H1 (cell line): Measurements from ENCODE around the gene RRP9. TPM values are rescaled to one million over a fixed set of nuclear protein-coding genes. Genes with fewer than 3 reads are reported as not detected.

Experiments
- CTCF ChIA-PET: fragments of 300-600 bp; sonication (Branson Sonifier 250); formaldehyde crosslinking; loops from one replicate; lab custom pipeline; 2021; ENCODE audit not compliant: partially characterized antibody; lab: Charles Lee
- POLR2A ChIA-PET: fragments of 300-600 bp; sonication (Branson Sonifier 250); formaldehyde crosslinking; loops from one replicate; lab custom pipeline; 2021; ENCODE audit warnings: inconsistent platforms; ENCODE audit not compliant: partially characterized antibody; lab: Charles Lee
- DNase-seq, 2 experiments: peaks; one replicate each; pipeline versions ENCODE4 v3.0.0 to v3.0.0-alpha.2; 2010 to 2022; ENCODE audit warnings: low spot score in 2 of 2, low read depth in 1 of 2, mixed read lengths in 1 of 2
- FAIRE-seq: peaks from 2 replicates; lab custom pipeline; 2011; peaks lifted over from hg19 to GRCh38; lab: Jason Lieb, UNC
- H2AFZ ChIP-seq: 2 replicates; pipeline ENCODE4 v1.8.1; 2012; ENCODE audit warnings: low read length, inconsistent platforms
- H2AK5ac ChIP-seq: 2 replicates; pipeline ENCODE4 v1.6.1; 2013; ENCODE audit warnings: low read depth, low read length
- H2BK120ac ChIP-seq: replicated peaks from 2 replicates; pipeline ENCODE3; 2013; ENCODE audit warnings: low read depth, low read length, inconsistent platforms
- H2BK12ac ChIP-seq: 2 replicates; pipeline ENCODE4 v1.6.1; 2013; ENCODE audit warnings: low read depth, low read length
- H2BK15ac ChIP-seq: 2 replicates; pipeline ENCODE4 v1.6.1; 2013; ENCODE audit warnings: low read length
- H2BK20ac ChIP-seq: 2 replicates; pipeline ENCODE4 v1.6.1; 2013; ENCODE audit warnings: low read length
- H2BK5ac ChIP-seq: 2 replicates; pipeline ENCODE4 v1.6.1; 2013; ENCODE audit warnings: low read depth, low read length
- H3K14ac ChIP-seq: 2 replicates; pipeline ENCODE4 v1.6.1; 2013; ENCODE audit warnings: inconsistent platforms; ENCODE audit not compliant: insufficient read length
- H3K18ac ChIP-seq: 2 replicates; pipeline ENCODE4 v1.6.1; 2013; ENCODE audit warnings: low read length; ENCODE audit errors: extremely low read depth
- H3K23ac ChIP-seq: 2 replicates; pipeline ENCODE4 v1.6.1; 2013; ENCODE audit warnings: inconsistent platforms; ENCODE audit not compliant: insufficient read length
- H3K23me2 ChIP-seq: 2 replicates; pipeline ENCODE4 v1.6.1; 2013; ENCODE audit warnings: low read depth, low read length
- H3K27ac ChIP-seq: 2 replicates; pipeline ENCODE4 v1.6.1; 2011; ENCODE audit warnings: low read depth, low read length, inconsistent platforms
- H3K27me3 ChIP-seq, 4 experiments: replicated peaks in 1 of 4; 1 replicate in 1 of 4; 2 replicates in 3 of 4; pipeline versions ENCODE4 v1.6.1 to v1.8.1; 2011 to 2013; ENCODE audit warnings: low read length in 3 of 4, mild to moderate bottlenecking in 3 of 4, inconsistent platforms in 2 of 4, mixed read lengths in 2 of 4, moderate library complexity in 1 of 4; ENCODE audit not compliant: control insufficient read depth in 3 of 4, insufficient read depth in 3 of 4; ENCODE audit errors: extremely low read depth in 1 of 4
- H3K36me3 ChIP-seq, 4 experiments: 2 replicates each; pipeline versions ENCODE4 v1.6.1 to v1.8.1; 2011 to 2013; ENCODE audit warnings: mild to moderate bottlenecking in 4 of 4, low read length in 3 of 4, moderate library complexity in 2 of 4, control low read depth in 1 of 4, inconsistent platforms in 1 of 4; ENCODE audit not compliant: insufficient read depth in 4 of 4, control insufficient read depth in 2 of 4
- H3K4ac ChIP-seq: replicated peaks from 2 replicates; pipeline ENCODE3; 2013; ENCODE audit warnings: low read length, low read depth, mixed read lengths, inconsistent platforms; ENCODE audit not compliant: insufficient read length
- H3K4me1 ChIP-seq, 4 experiments: replicated peaks in 1 of 4; 1 replicate in 1 of 4; 2 replicates in 3 of 4; pipeline versions ENCODE4 v1.6.1 to v1.8.1; 2011 to 2013; ENCODE audit warnings: low read length in 3 of 4, inconsistent platforms in 2 of 4, mixed read lengths in 1 of 4; ENCODE audit not compliant: insufficient read depth in 4 of 4, control insufficient read depth in 3 of 4
- H3K4me2 ChIP-seq, 2 experiments: 2 replicates each; pipeline versions ENCODE4 v1.6.1 to v1.8.1; 2011 to 2013; ENCODE audit warnings: low read depth in 2 of 2, low read length in 2 of 2, control low read depth in 1 of 2, inconsistent platforms in 1 of 2, mild to moderate bottlenecking in 1 of 2; ENCODE audit not compliant: insufficient read depth in 1 of 2
- H3K4me3 ChIP-seq, 4 experiments: fragments of 200-600, 300-600 bp in 1 of 4; sonication (generic), shearing (Covaris generic), sonication (Bioruptor Twin) in 1 of 4; 2 replicates each; pipeline versions ENCODE4 v1.5.1 to v1.8.1; 2011 to 2016; ENCODE audit warnings: low read length in 4 of 4, low read depth in 3 of 4, control low read depth in 2 of 4, inconsistent platforms in 2 of 4, mild to moderate bottlenecking in 2 of 4, mixed read lengths in 1 of 4, moderate library complexity in 1 of 4; ENCODE audit not compliant: insufficient read depth in 2 of 4; ENCODE audit errors: extremely low read depth in 1 of 4
- H3K56ac ChIP-seq: replicated peaks from 2 replicates; pipeline ENCODE3; 2013; ENCODE audit warnings: low read depth, mild to moderate bottlenecking, mixed read lengths, low read length, inconsistent platforms; ENCODE audit not compliant: insufficient read length
- H3K79me1 ChIP-seq: 2 replicates; pipeline ENCODE4 v1.6.1; 2013; ENCODE audit warnings: low read depth, low read length, control low read depth
- H3K79me2 ChIP-seq, 2 experiments: 2 replicates each; pipeline versions ENCODE4 v1.6.1 to v1.8.1; 2012 to 2013; ENCODE audit warnings: low read length in 2 of 2, mild to moderate bottlenecking in 2 of 2, inconsistent platforms in 1 of 2; ENCODE audit not compliant: insufficient read depth in 2 of 2, control insufficient read depth in 1 of 2
- H3K9ac ChIP-seq, 4 experiments: replicated peaks in 1 of 4; 1 replicate in 1 of 4; 2 replicates in 3 of 4; pipeline versions ENCODE4 v1.6.1 to v1.8.1; 2011 to 2013; ENCODE audit warnings: low read depth in 3 of 4, low read length in 3 of 4, control low read depth in 2 of 4, mild to moderate bottlenecking in 2 of 4, moderate library complexity in 2 of 4, inconsistent platforms in 1 of 4; ENCODE audit errors: extremely low read depth in 1 of 4
- H3K9me3 ChIP-seq, 2 experiments: 2 replicates each; pipeline versions ENCODE4 v1.6.1 to v1.8.1; 2012 to 2013; ENCODE audit warnings: mild to moderate bottlenecking in 2 of 2, moderate library complexity in 2 of 2, control low read depth in 1 of 2, inconsistent platforms in 1 of 2, low read depth in 1 of 2, low read length in 1 of 2, mixed read lengths in 1 of 2; ENCODE audit not compliant: insufficient read depth in 2 of 2
- H4K20me1 ChIP-seq, 2 experiments: replicated peaks in 1 of 2; 2 replicates each; pipeline versions ENCODE3 to v1.8.1; 2011 to 2013; ENCODE audit warnings: inconsistent platforms in 2 of 2, low read length in 2 of 2, mild to moderate bottlenecking in 1 of 2; ENCODE audit not compliant: insufficient read depth in 2 of 2, control insufficient read depth in 1 of 2
- H4K5ac ChIP-seq: 2 replicates; pipeline ENCODE4 v1.6.1; 2013; ENCODE audit warnings: low read length, low read depth, mixed read lengths, inconsistent platforms; ENCODE audit not compliant: insufficient read length
- H4K8ac ChIP-seq: 2 replicates; pipeline ENCODE4 v1.8.0; 2013; ENCODE audit warnings: mild to moderate bottlenecking, moderate library complexity, low read length, inconsistent platforms; ENCODE audit not compliant: insufficient read depth; ENCODE audit errors: extremely low read depth
- H4K91ac ChIP-seq: replicated peaks from 2 replicates; pipeline ENCODE3; 2013; ENCODE audit warnings: low read length, mixed read lengths, inconsistent platforms; ENCODE audit not compliant: insufficient read length
- ASH2L ChIP-seq: fragments of 200-600, 300-600 bp; sonication (generic); IDR thresholded peaks from one replicate; pipeline ENCODE4 v1.7.1; 2017; ENCODE audit warnings: low read length
- CBX5 ChIP-seq: fragments of 300-800, 300-1000 bp; sonication (generic); IDR thresholded peaks from 2 replicates; pipeline ENCODE4 v1.7.1; 2016; ENCODE audit warnings: antibody characterized with exemption, low read length, low read depth
- CTCF ChIP-seq, 3 experiments: IDR thresholded peaks; 1 replicate in 2 of 3; 2 replicates in 1 of 3; pipeline versions ENCODE4 v1.5.1 to v1.6.1; 2011; ENCODE audit warnings: low read length in 3 of 3, mild to moderate bottlenecking in 3 of 3, inconsistent platforms in 2 of 3, low read depth in 1 of 3, moderate library complexity in 1 of 3; ENCODE audit not compliant: insufficient read depth in 1 of 3; ENCODE audit errors: control extremely low read depth in 1 of 3
- SIN3A ChIP-seq, 2 experiments: IDR thresholded peaks in 1 of 2; conservative IDR thresholded peaks in 1 of 2; 2 replicates each; pipeline ENCODE4 v1.6.1; 2011 to 2012; ENCODE audit warnings: low read length in 2 of 2, improper control_type of control experiment in 1 of 2, low read depth in 1 of 2, mild to moderate bottlenecking in 1 of 2
- WGBS, 2 experiments: shearing (Covaris generic) in 1 of 2; methylation state at CpG; one replicate each; pipeline versions ENCODE4 v1.1.6 to v1.1.7; 2013 to 2015; ENCODE audit warnings: low lambda C conversion rate in 2 of 2, mixed read lengths in 2 of 2, inconsistent platforms in 1 of 2, low coverage in 1 of 2, missing lambda C conversion rate in 1 of 2; ENCODE audit not compliant: insufficient replicate concordance in 2 of 2, insufficient coverage in 1 of 2, insufficient read length in 1 of 2; ENCODE audit errors: extremely low coverage in 1 of 2, missing lambda C conversion rate in 1 of 2; 5-methylcytosine and 5-hydroxymethylcytosine counted together
- polyA plus RNA-seq, 7 experiments: library from polyadenylated mRNA; depleted of rRNA in 3 of 7; stranded (reverse) in 5 of 7; unstranded in 2 of 7; fragments of >200 nt in 5 of 7; fragments of 200-250 nt in 2 of 7; gene quantifications; 1 replicate in 5 of 7; 2 replicates in 1 of 7; 4 replicates in 1 of 7; pipeline versions ENCODE4 v1.2.1 to v1.2.3, GENCODE V29; 2011 to 2013; ENCODE audit warnings: missing spikeins in 2 of 7, mixed read lengths in 2 of 7
- total RNA-seq: library from RNA; stranded (reverse); fragmentation: NEBNext Ultra II Directional; extraction: Animal tissue kit (Norgen Biotek cat#: 25700); gene quantifications from 2 replicates; pipeline ENCODE4 v1.2.1, GENCODE V29; 2021

The RRP9 gene
- total and polyA plus RNA-seq, 2 of the 8 experiments (the other 6 are each of a cell fraction or from before 2014, with no cell fraction given): 55.6 to 68.9 TPM

GRCh38 chr3:51896607-51897305, 44.9 kb downstream of the RRP9 start:
- no peak for DNase-seq
- Histone ChIP-seq H2BK12ac (no peak overlapping the region), H3K4me1 (peaks cover 0 to 3% (median 2%) of the 10 kb centered on the region in 4 experiments; a peak in 1 of 7 replicates), H3K27me3 (no peaks in the 10 kb centered on the region; a peak in 3 of 7 replicates), H2BK15ac (no peak overlapping the region), H3K56ac (no peak overlapping the region), H3K79me2 (no peaks in the 10 kb centered on the region), H3K9ac (no peak overlapping the region), H3K4me3 (no peak overlapping the region), H2BK120ac (no peak overlapping the region), H2AFZ (no peak overlapping the region), H3K27ac (no peak overlapping the region), H3K79me1 (no peaks in the 10 kb centered on the region), H3K18ac (no peak overlapping the region), H4K5ac (no peak overlapping the region), H4K20me1 (no peaks in the 10 kb centered on the region), H3K36me3 (no peaks in the 10 kb centered on the region), H4K91ac (no peak overlapping the region), H3K14ac (no peak overlapping the region), H3K4me2 (no peak overlapping the region), H3K23me2 (no peaks in the 10 kb centered on the region; the same call in 1 of the 2 replicates), H4K8ac (no peak overlapping the region), H2BK5ac (no peak overlapping the region), H2AK5ac (no peak overlapping the region), H3K23ac (no peak overlapping the region), H3K9me3 (no peaks in the 10 kb centered on the region; a peak in 1 of 4 replicates), H2BK20ac (no peak overlapping the region), H3K4ac (no peak overlapping the region)
- ChIA-PET POLR2A (no interaction called here), CTCF (interaction anchor here (1.0 to 1.7 kb wide), 2 partner anchors 8 to 76 kb away, joined by 3 to 6 read pairs; no protein-coding TSS in a partner anchor)
- FAIRE-seq: no peak
- TF ChIP-seq ASH2L (no peak), CBX5 (no peak), SIN3A (conservative IDR thresholded peaks at IDR 0.05 in 1 of 2, IDR thresholded peaks at IDR 0.05 in 1 of 2; ENCODE audit: low read depth in 1 of 2, low read length in 2 of 2) (no peak), CTCF (IDR thresholded peaks at IDR 0.05; ENCODE audit: control extremely low read depth in 1 of 3, insufficient read depth in 1 of 3, low read depth in 1 of 3, low read length in 3 of 3) (no peak)
- WGBS, 2 experiments: 96 to 100% methylated on average over 3 to 10 of the region's 10 CpGs
